GM18498 (cell line): ENCODE results near the gene OCEL1.

ENCODE experiments used
- ATAC-seq: cut with Tn5 transposase; IDR thresholded peaks from one replicate; pipeline ENCODE4 v1.9.1; 2021; ENCODE audit warnings: mild to moderate bottlenecking, moderate library complexity; ENCODE audit not compliant: unreplicated experiment

Gene OCEL1

DNA sequence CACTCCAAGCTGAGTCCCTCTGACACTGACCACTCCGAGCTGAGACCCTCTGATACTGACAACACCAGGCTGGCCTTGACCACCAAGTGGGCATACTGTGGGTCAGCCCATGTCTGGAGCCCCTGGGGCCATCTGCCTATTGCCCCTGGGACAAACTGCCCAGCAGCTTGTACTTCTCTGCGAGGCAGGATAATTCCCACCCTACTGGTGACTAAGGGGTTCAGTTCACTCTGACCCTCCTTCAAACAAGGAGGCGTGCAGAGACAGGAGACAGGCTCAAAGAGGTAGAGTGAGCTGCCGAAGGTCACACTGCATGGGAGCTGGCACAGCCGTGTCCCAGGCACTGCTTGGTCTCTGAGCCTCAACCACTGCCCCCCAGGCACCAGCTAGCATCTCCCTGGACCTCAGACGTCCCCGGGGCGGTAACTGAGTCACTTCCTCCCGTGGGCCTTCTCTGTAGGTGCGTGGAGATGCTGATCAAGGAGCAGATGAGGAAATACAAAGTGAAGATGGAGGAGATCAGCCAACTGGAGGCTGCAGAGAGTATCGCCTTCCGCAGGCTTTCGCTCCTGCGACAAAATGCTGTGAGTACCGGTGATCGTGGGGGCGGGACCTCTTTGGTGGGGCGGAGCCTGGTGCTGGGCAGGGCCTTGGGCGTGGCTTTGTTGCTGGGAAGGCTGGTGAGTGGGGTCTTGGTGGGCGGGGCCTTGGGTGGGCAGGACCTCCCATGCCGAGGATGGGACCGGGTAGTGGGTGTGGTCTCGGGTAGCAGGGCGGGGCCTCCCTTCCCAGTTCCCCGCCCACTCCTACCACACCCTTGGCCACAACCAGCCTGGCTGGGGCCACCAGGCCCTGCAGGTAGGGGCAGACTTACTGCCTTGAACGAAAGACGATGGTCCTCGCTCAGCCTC, 16.6 kb upstream of the OCEL1 start:
- ATAC-seq = no peak

DNA sequence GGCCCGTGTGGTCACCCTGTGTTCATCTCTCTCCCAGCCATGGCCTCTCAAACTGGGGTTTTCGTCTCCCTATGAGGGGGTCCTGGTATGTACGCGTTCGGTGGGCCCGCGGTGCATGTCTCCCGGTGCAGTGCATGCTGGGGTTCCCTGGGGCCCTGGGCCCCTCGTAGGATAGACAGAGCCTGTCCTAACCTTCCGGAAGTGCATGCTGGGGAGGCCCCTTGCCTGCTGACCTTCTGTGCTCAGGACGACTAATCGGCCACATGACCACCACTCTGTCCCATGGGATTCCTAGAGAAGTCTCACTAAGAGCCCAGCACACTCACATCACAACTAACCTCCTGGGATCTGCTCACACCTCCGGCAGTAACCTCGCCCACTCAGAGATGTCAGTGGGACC, 15.7 kb upstream of the OCEL1 start:
- ATAC-seq = no peak

DNA sequence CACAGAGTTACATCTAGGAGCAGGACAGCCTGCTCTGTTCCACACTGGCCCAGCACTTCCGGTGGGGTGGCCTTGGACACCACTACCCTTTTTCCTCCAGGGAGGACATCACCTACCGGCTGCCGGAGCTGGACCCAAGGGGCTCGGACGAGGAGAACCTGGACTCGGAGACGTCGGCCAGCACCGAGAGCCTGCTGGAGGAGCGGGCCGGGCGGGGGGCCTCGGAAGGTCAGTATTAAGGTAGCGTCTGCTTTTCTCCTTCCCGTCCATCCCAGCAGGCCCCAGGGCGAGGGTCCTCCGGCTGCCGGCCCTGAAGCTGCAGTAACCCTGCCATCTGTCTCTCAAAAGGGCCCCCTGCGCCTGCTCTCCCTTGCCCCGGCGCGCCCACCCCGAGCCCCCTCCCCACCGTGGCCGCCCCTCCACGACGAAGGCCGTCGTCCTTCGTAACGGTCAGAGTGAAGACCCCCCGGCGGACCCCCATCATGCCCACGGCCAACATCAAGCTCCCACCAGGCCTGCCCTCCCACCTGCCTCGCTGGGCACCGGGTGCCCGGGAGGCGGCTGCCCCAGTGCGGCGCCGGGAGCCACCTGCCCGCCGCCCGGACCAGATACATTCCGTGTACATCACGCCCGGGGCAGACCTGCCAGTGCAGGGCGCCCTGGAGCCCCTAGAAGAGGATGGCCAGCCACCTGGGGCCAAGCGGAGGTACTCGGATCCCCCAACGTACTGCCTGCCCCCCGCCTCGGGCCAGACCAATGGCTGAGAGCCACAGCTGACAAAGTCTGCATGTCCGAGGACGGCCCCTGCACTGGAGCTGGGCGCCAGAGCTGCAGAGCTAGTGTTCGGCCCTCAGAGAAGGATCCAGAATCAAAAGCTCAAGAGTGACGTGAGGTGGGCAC, 14.2 kb upstream of the OCEL1 start:
- ATAC-seq = no peak

DNA sequence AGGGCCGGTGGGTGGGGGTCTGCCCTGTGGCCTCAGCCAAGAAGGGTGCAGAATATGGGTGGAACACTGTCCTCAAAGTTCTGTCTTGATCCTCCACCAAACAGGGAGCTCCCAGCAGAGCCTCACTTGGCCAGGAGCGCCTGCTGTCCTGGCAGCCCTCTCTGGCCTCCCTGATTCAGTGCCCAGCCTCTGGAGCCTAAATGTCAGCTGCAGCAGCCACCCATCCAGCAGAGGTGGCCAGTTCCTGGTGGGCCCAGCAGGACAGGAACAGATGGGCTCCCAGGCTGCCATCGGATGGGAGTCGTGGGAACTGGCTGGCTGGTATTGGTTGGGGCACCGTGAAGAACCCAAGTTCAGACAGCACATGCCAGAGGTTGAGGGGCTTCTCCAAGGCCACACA, 12.7 kb upstream of the OCEL1 start:
- ATAC-seq = no peak

DNA sequence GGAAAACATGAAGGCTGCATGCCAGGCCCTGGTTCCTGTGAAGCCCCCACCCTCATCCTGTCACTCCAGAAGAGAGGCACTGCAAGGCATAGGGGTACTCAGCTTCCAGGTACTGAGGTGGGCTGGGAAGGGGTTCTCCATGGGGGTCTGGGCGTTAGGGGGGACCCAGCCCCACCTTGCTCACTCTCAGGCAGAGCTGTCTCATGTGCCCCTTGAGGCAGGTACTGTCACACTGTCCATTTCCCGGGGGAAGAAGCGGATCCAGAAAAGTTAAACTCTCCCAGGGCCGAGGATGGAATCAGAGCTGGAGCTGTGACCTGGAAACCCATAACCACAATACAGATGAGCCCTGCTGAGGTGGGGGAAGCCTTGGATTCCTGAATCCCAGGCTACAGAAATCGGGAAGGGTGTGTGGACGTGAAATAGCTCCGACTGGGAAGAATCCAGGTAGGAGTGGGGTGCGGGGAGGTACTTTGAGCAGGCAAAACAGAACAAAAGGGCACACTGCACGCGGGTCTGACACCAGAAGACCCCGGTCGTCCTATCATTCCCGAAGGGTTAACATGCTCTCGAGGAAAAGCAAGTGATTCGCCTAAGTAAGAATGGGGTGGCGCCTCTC, 11.4 kb upstream of the OCEL1 start:
- ATAC-seq = no peak

DNA sequence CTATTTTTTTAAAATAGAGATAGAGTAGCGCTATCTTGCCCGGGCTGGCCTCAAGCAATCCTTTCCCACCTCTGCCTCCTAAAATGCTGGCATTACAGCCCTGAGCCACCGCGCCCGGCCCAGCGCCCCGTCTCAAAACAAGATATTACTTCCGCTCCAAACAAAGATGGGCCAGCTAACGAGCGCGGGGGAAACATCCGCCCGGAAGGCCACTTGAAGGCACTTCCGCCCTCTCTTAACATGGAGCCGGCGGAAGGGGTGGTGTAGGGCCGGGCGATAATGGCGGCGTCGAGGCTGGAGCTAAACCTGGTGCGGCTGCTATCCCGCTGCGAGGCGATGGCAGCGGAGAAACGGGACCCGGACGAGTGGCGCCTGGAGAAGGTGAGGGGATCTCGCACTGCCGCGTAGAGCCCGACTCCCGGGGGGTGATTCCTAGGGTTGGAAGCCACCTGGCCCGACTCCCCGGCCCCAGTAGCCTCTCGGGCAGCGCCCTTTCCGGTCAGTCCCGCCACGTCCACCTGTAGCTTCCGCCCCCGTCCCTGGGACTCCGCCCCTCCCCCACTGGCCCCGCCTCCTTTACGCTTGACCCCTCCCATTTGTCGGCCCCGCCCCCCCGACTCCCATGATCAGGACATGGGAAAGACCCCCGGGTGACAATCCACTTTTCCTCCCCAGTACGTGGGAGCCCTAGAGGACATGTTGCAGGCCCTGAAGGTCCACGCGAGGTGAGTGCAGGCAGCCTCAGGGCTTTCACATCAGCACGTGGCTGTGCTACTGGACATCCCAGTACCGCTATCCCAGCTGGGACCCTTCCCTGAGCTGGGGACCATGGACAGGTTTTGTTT, 10.7 kb upstream of the OCEL1 start, which contains the start of gene USE1:
Gene USE1, plus strand, starts transcription at position 231 of the 845 bp plus-strand sequence. Its CDS starts 49 bp downstream, at position 280.
- ATAC-seq = peak; percentile 82

DNA sequence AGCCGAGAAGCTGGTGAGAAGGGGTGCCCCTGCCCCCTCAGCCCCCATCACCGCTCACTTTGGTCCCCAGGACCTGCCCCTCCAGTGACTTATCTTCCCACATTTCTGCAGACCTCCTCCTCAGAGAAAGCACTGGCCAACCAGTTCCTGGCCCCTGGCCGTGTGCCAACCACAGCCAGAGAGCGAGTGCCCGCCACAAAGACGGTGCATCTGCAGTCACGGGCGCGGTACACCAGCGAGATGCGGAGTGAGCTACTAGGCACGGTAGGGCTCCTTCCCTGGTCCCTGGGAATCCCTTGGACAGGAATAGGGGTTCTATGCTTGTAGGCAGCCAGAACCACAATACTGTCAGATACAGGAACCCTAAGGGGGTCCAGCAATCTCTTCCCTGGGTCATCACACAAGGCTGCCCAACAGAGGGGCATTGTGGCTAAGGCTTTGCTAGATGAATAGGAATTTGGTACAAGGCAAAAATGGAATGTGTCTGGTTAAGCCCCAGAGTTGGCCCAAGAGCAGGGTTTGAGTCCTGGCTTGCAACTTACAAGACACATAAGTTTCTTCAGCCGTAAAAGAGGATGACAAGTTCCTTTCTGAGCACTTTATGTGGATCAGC, 9.9 kb upstream of the OCEL1 start:
- ATAC-seq = no peak

DNA sequence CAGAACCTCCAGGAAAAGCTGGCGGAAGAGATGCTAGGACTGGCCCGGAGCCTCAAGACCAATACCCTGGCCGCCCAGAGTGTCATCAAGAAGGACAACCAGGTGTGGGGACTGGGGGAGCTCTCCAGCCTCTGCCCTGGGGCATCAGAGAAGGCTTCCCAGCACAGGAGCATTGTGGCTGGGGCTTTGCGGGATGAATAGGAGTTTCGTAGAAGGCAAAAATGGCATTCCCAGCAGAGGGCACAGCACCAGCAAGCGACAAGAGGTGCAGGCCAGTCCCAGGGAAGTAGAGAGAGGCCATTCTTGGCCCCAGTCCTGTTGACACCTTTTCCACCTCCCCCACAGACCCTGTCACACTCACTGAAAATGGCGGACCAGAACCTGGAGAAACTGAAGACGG, 6.7 kb upstream of the OCEL1 start:
- ATAC-seq = no peak

DNA sequence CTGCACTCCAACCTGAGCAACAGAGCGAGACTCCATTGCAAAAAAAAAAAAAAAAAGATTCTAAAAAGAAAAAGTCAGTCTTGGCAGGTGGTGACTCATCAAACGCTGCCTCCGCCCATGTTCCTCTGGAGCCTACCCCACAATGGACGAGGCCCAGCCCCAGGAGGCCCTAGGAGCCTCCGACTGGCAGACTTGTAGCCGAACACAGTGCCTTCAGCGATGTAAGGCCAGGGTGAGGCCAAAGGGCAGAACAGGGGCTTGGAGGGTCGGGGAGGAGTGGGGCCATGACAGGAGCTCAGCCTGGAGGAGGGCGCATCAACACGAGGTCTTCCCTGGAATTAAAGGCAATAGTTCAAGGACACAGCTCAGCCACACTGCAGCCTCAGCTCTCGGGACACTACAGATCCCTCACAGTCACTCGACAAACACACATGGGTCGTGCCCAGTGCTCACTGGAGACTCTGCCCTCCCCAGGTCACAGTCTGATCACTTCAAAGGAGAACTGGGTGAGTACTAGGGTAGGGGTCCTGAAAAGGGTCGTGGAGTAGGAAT, 5.7 kb upstream of the OCEL1 start:
- no peak for ATAC-seq

DNA sequence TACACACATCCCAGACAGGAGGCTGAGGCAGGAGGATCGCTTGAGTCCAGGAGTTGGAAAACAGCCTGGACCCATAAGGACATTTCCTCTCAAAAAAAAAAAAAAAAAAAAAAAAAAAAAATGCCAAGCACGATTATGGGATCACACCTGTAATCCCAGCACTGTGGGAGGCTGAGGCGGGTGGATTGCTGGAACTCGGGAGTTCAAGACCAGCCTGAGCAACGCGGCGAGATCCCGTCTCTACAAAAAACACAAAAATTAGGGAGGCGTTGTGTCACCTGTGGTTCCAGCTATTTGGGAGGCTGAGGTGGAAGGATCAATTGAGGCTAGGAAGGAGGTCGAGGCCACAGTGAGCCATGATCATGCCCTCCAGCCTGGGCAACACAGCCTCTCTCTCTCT, 973 bp upstream of the OCEL1 start:
- no peak for ATAC-seq

DNA sequence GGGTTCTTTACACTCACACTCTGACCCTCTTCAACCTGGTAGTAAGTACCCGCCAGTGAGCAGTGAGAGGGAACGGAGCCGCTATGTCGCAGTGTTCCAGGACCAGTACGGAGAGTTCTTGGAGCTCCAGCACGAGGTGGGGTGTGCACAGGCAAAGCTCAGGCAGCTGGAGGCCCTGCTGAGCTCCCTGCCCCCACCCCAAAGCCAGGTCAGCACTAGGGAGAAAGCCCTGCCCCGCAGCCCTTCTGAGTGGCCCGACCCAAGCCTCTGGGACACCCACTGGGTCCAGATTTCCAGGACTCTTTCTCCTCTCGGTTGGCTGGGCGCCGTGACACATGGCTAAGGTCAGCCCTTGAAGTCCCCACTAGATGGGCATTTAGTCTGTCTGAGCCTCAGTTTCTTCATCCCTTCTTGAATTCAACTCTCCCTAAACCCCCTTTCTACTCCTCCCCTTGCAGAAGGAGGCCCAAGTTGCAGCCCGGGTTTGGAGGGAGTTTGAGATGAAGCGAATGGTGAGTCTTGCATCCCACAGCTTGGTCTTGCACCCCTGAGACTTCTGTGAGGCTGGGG, 1.9 kb downstream of the OCEL1 start:
- ATAC-seq = no peak

DNA sequence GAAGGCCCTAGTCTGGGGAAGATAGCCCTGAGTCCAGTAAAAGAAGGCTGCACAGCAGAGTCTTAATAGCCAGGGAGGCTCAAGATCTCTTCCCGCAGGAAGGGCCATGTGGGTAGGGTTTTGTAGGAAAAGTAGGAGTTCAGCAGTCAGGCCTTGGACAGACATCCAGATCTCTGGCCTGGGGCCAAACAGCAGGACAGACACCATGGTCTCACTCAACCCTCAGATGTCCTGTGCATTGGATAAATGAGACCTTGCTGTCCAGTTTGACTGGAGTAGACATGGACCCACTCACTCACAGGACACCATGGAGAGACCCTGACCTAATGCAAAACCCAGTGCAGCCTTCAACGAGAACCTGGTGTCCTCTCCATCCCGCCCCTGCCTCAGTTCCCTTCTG, 3.9 kb downstream of the OCEL1 start:
- ATAC-seq = no peak

DNA sequence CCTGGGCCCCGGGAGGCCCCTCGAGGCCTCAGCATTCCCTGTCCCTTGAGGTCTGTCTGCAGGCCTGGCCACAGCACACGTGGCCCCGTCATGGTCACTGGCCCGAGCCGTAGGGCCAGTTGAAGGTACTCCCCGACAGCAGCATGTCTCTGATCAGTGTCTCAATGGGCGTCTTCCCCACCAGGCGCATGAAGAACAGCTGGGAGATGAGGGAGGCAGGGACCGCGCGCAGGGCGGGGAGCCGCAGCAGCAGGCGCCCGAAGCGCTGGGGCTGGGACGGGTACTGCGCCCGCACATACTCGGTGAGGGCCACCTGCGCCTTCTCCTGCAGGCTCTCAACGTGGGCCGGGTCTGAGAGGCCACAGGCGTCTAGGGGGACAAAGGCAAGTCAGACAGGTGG, 6.2 kb downstream of the OCEL1 start:
- no peak for ATAC-seq

DNA sequence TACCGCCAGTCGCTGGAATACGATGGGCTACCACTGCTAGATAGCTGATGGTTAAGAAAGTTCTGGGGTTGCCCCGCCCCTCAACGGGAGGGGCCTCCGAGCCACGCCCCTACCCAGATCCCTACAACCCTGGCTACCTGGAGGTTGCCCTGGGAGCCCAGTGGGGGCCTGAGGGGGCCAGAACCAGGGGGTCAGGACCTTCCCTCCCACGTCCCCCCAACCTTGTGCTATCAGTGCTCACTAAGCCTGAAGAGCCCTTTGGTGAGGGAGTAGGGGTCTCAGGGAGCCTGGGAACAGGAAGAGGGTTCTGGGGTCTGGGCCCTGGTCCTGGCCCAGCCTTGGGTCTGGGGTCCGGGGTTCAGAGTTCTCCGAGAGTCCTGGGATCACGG, 8.9 kb downstream of the OCEL1 start:
- ATAC-seq = no peak

DNA sequence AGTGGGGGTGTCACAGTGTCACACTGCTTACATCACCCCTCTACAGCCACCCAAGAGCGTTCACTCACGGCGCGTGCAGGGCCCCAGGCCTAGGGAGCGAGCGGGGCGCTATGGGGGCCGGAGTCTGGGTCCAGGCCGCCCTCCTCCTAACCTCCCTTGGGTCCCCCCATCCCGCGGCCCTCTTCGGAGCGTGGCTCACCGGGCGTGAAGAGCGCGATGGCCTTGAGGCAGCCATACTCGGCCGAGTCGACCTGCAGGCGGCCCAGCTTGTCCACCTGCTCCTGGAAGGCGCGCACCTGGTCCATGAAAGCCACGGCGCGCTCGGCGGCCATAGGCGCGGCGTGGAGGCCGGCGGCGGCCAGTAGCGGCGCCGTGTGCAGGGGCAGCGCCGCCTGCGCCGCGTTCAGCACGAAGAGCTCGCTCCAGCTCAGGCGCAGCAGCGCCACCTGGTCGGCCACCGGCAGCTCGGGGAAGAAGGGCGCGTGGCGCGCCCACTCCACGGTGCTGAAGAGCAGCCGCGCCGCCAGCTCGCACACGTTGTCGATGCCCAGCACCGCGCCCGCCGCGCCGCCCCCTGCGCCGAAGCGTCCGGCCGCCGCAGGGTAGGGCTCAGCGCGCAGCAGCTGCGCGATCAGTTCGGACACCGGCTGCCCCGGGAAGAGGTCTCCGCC, 9.4 kb downstream of the OCEL1 start:
- ATAC-seq = no peak

DNA sequence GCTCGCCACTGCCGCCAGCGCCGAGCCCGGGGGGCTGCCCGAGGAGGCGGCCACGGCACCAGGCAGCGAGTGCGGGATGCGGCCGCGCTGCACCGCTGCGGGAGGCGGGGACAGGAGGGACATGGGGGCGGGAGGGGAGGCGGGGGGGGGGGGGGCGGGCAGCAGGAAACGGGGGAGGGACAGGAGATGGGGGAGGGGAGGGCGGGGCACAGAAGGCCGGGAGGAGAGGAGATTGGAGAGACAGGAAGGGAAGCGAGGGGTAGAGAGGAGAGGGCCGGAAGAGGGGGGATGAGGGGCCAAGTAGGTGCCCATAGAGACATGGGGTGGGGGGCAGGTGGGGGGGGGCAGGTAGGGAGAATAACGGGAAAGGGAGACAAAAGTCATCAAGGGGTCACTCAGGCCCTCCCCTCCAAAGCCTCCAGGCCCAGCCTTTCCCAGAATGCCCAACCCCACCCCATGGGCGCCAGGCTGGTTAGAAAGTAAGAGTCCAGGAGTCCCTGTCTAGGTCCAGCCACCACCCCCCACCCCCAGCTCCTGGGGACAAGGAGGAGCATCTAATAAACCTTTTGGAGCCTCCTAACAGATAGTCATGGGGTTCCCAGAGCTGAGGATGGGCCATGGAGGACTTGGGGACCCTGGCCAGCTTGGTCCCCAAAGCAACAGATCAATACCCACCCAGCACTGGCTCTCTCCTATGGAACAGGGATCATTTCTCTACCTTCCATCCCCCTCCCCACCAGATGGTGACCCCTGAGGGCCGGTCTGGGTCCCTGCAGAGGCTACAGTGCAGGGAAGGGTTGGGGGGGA, 10.1 kb downstream of the OCEL1 start:
- ATAC-seq = no peak

DNA sequence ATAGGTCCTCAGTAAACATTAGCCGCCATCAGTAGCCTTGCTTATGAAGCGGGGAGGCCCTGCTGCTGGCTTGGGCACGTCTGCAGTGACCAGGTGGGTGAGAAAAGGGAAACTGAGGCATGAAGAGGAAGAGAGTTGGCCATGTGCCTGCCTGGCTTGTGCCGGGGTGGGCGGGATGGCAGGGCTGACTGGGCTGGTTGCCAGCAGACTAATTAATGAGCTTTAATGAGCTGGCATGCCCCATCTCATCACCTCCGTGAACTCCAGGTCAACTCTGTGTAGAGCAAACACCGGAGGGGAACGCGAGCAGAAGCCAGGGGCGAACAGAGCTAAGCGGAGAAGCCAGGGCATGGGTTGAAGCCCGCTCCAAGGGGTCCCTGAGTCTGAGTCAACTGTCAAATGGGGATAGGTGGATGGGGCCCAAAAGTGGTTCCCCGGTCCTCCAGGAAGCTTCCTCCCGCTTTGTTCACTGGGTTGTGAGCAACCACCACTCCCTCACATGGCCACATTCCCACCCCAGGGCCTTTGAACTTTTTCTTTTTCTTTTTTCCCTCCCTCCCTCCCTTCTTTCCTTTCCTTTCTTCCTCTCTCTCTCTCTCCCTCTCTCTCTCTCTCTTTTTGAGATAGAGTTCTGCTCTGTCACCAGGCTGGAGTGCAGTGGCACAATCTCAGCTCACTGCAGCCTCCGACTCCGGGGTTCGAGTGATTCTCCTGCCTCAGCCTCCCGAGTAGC, 11.0 kb downstream of the OCEL1 start:
- ATAC-seq = no peak
